Stimulated activated CD8-positive, alpha-beta memory T cell treated with anti-CD3 and anti-CD28 coated beads, Interleukin-15, amount 100 ng/mL, for 4 hours (primary cell): ENCODE results near the gene TMEM179.

ENCODE experiments used
- DNase-seq, 2 donors: peaks; one replicate each; pipeline ENCODE4 v3.0.0-alpha.2; 2020; ENCODE audit warnings: low read depth in 2 of 2

Gene TMEM179

GRCh38 chr14:104555430-104556255 lies 48.9 kb downstream of the TMEM179 start:
- DNase-seq = no peak

GRCh38 chr14:104554608-104555429 lies 49.8 kb downstream of the TMEM179 start:
- no peak for DNase-seq

DNA sequence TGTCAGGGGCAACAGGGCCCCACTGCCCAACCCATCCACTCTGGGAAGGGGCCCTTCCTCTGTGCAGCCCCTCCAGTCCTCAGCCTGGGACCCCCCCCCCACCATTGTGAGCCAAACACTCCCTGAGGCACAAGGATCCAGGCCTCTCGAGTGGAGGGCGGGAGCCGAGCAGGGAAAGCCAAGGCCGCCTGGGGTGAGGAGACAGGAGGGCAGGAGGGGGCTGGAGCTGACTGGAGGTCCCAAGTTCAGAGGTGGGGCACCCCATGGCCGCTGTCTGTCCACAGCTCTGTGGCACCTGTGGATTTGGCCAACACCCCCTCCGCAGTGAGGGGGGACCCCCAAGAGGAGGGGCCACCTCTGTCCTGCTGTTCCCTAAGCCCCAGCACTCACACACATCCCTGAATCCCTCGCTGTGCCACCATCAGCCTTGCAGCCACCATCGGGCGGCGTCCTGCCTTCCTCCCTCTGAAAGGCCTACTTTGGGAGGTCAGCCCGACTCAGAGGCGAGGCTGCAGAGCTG lies 50.4 kb downstream of the TMEM179 start:
- DNase-seq = no peak

DNA sequence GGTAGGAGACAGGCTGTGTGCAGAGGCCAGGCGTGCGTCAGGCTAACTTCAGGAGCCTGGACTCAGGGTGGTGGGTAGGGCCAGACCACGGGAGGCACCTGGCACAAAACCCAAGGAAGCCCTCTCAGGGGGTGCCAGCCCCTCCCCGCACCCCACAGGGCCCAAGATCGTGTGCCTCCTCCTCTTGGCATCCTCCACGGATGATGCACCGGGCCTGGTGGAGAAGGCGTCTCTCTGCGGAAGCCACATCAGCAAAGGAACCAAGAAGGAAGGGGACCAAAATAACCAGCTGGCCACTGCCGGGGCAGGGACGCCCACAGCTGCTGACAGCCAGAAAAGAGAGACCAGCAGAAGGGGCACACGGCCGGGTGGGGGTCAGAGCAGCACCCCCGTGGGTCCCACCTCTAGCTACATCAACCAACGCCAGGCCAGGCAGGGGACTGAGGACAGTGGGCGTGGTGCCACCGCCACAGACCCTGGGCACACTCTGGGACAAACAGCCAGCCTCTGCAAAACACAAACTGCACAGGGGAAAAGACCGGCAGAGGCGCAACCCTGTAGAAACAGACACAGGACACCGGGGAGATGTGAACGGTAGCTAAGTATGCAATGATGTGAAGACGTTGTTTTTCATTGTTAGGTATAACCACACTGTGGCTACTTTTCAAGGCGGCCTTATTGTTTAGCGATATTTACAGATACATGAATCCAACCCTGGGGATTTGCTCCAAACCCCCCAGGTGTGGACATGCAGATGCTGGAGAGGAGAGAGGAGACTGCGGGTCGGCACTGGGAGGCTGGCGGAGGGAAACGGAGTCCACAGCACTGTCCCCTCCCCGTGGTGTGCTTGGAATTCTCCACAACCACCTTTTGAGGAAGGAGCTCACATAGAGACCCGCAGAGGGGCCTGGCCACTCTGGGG lies 51.1 kb downstream of the TMEM179 start:
- no peak for DNase-seq

- DNase-seq = no peak
Measured at GRCh38 chr14:104552738-104553125, 51.8 kb downstream of the TMEM179 start.

DNA sequence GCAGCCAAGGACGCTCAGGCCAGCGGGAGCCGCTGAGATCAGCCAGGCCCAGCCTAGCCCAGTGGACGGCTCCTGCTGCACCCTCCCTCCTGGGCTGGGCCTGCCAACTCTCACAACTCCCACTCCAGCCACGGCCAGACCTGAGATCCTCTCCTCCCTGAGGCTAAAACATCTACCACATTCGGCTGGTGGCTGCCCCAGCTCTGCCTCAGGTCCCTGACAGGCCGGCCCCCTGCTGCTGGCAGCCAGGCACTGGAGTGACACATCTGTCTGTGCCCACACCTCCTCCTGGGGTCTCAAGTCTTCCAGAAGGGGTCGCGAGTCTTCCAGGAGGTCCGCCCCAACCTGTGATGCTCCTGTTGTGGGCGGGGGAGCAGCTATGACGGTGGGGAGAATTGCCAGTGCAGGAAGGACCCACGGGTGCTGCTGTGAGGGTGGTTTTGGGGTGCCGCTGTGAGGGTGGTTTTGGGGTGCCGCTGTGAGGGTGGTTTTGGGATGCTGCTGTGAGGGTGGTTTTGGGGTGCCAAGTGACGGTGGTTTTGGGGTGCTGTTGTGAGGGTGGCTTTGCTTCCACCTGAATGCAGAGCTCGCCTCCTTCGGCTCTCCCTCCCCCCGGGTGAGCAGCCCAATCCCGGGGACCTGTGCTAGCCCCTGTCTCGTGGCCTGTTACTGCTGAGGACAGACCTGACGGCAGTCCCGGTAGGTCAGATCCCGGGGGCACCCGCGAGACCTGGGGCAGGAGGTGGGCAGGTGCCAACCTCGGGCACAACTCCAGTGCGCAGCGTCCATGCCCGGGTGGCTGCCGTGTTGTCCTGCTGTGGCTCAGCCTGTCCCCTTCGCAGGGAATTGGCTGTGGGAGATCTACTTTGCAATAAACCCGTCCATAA lies 52.5 kb downstream of the TMEM179 start:
- DNase-seq = no peak

DNA sequence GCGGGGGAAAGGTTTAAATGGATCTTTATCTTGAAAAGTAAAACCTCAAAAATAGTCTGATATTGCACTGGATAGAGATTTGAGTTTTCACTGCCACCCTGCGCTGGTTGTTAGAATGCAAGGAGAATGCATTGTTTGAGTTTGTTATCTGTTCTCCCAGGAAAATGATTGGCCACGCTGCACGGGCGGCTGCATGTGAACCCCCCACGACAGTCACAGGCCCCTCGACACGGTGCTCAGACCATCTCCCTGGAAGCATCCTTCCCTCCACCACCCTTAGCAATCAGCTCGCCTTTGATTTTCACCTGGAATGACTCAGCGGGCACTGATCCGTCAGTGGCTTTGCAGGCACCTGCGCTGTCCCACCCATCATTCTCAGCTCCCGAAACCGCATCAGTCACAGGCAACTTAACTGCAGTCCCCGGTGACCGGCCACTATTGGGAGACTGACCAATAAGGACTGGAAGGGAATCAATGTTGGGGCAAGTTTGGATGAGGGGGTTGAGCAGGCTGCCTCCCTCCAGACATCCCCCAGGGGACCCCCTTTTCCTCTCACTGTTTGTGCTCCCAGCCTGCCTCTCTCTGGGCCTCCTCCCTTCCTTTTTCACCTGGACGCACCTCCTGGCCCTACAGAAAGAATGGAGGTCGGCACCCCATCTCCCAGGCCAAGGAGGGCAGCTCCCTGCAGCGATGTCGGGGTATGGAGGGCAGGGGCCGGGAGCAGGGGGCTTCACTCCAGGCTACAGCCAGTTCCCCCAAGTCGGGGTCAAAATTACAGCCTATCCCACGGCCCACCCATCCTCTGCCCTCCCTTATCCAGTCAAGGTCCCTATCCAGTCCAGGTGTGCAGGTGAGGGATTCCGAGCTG lies 53.5 kb downstream of the TMEM179 start:
- no peak for DNase-seq

- no peak for DNase-seq
Measured at GRCh38 chr14:104550340-104550860, 54.2 kb downstream of the TMEM179 start.

DNA sequence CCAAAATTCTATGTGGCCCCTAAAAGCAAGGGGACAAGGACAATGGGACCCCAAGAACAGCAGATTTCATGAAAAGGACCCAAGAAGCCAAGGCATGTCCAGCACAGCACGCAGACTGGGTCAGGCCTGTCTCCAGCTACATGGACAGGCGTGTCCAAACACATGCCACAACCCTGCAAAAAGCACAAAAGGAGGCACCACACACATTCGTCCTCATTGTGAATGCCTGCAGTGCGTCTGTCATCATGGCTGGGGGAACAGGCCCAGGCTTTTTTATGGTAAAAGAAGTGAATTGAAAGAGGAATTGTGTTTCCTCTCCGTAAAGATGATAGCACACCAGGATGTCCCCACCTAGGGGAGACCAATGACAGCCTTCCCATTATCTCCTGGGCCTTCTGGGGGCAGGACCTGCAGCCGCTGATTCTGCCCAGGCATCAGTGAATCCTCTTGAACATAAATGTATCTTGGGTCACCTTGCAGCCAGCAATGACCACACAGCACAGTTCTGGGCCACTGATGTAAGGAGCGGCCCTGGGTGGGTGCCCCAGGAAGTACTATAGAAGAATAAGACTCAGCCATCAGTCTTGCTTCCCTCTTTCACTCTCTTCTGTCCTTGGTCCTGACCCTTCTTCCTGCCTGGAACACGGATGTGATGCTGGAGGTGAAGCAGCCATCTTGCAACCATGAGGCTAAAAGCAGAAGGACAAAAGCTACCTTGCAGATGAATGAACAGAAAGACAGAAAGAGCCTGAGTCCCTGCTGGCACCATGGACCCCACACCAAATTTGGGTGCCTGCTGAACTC lies 54.8 kb downstream of the TMEM179 start:
- DNase-seq = no peak

GRCh38 chr14:104548802-104549535 lies 55.6 kb downstream of the TMEM179 start:
- no peak for DNase-seq

DNA sequence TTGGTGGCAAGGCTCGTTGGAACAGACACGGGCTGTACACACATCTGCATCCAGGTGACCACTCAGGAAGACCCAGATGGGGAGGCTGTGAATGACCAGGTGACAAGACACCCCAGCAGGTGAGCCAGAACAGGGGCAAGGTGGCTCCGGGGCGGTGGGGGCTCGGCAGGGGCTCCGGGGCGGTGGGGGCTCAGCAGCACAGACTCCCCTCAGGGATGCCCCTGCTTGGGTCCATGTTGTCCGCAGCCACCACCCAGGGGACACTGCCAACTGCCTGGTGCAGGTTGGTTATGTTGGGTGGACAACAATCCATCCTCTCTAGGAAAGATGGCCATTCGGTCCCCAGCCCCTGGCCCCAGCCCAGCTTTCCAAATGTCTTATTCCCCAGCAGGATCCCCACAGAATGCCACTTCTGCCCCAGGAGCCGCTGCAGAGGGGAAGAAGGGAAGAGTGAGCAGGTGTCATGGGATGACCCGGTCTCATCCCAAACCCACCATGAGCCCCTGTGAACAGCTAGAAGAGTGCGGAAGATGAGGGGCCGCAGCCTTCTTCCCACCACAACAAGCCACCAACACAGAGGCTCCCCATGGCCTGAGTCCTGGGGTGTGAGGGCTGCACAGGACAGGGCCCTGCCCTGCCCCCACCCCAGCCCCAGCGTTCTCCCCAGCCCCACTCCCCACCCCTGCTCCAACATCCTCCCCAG lies 56.4 kb downstream of the TMEM179 start:
- DNase-seq = no peak

DNA sequence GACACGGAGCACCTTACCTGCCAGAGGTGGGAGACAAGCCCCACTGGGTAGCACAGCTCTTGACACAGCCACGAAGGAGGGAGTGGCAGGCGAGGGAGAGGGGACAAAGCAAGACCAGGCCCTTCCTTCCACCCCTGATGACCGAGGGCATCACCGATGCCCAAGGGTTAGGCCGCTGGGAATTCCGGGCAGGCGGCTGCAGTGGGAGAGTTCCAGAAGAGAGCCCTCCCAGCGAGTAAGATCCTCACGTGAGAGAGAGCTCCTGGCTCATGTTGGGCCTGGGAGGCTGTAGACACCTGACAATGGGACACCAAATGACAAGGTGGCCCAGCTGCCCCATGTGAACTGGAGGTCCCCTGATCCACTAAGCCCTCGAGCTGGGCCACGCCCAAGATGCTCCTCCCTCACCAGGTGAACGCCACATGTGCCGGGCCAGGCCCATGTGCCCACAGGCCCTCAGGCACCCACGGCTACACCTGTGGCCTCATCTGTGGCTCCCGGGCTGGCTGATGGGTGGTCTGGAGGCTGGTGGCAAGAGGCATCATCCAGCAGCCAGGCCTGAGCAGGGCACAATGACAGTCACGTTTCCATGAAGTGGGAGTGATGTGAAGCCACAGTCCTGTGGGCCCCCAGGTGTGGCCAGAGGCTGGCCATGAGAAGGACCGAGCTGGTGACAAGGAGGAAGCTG lies 57.1 kb downstream of the TMEM179 start:
- DNase-seq = no peak

- DNase-seq = no peak
Measured at GRCh38 chr14:104546591-104547309, 57.8 kb downstream of the TMEM179 start.

- no peak for DNase-seq
Measured at GRCh38 chr14:104545942-104546501, 58.5 kb downstream of the TMEM179 start.

- DNase-seq = no peak
Measured at GRCh38 chr14:104545151-104545941, 59.2 kb downstream of the TMEM179 start.
